HG02840 (cell line): ENCODE data around the gene CYTH4.

ENCODE experiments used
- ATAC-seq: cut with Tn5 transposase; IDR thresholded peaks from one replicate; pipeline ENCODE4 v1.9.1; 2021; ENCODE audit warnings: mild to moderate bottlenecking, moderate library complexity, moderate number of reproducible peaks; ENCODE audit not compliant: unreplicated experiment, low FRiP score

Gene CYTH4

DNA sequence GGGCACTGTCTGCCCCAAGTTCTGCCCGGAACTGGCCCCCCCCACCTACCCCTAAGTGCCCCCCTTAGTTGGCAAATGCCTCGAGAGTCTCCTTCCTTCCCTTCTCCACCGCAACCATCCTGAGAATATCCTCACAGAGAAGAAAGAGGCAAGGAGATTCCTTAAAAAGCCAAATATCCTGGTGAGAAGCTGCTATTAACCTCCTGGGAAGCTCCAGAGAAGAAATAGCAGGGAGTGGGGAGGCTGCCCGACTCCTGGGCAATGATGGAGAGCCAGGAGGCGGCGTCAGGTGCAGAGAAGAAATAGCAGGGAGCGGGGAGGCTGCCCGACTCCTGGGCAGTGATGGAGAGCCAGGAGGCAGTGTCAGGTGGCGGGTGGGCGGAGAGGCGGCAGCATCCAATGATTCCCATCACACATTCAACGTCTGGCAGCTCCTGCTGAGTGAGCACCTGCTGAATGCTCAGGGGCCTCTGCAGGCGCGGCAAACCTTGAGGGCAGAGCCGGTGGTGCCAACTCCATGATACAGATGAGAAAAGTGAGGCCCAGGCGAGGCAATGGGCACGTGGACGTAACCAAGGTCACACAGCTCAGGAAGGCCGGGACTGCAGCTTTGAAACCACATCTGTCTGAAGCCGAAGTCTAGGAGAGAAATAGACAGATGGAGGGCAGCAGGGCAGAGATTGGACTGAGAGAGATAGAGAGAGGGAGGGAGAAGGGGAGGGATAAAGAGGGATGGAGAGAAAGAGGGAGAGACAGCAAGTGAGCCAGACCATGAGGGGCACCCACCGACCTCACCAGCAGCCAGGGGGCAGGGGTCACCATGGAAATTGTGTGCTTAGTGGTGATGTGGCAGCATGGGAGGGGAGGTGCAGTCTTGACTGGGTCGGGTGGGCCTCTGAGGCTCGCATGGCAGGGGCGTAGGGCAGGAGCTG is 58.3 kb downstream of the CYTH4 start:
- no peak for ATAC-seq

GRCh38 chr22:37342065-37342464 is 59.8 kb downstream of the CYTH4 start:
- ATAC-seq = no peak

DNA sequence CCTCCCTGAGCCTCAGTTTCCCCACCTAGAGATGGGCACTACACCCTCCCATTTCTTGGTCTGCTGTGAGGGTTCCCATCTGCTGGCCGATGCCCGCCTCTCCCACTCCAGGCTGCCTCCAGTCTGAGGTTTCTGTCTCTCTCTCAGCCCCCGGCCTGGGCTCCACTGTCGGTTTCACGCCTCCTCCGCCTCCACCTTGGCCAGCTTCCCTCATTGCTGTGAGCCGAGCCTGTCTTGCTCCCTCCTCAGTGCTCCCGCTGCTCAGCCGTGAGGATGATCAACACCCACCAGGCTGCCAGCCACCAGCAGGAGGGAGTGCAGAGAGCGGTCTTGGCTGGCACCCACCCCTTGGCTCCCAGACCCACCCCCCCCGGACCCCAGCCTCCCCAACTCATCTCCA is 61.0 kb downstream of the CYTH4 start:
- ATAC-seq = no peak

GRCh38 chr22:37343863-37344734 is 61.8 kb downstream of the CYTH4 start:
- ATAC-seq = no peak

- no peak for ATAC-seq
Observed at GRCh38 chr22:37344735-37345449, 62.6 kb downstream of the CYTH4 start.

- no peak for ATAC-seq
Observed at GRCh38 chr22:37345863-37346504, 63.7 kb downstream of the CYTH4 start.

GRCh38 chr22:37346505-37346895 is 64.2 kb downstream of the CYTH4 start:
- ATAC-seq = no peak

- ATAC-seq = no peak
Observed at GRCh38 chr22:37349043-37349814, 66.9 kb downstream of the CYTH4 start.

- no peak for ATAC-seq
Observed at GRCh38 chr22:37351232-37351631, 68.9 kb downstream of the CYTH4 start.

- no peak for ATAC-seq
Observed at GRCh38 chr22:37352481-37352880, 70.2 kb downstream of the CYTH4 start.

- ATAC-seq = no peak
Observed at GRCh38 chr22:37353839-37354238, 71.5 kb downstream of the CYTH4 start.

GRCh38 chr22:37354261-37354660 is 72.0 kb downstream of the CYTH4 start:
- no peak for ATAC-seq

DNA sequence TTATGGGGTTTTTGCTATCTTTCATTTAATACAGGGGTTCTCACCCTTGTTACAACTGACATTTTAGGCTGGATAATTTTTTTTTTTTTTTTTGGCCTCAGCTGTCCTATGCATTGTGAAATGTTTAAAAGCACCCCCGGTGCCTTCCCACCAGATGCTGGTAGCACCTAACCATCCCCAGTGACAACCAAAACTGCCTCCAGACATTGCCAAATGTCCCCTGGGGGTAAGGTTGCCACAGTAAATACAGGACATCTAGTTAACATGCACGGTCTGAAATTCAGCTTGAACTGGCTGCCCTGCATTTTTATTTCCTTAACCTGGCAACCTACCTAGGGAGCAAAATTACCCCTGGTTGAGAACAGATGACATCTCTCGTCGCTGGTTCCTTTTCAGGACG is 72.4 kb downstream of the CYTH4 start:
- ATAC-seq = no peak

DNA sequence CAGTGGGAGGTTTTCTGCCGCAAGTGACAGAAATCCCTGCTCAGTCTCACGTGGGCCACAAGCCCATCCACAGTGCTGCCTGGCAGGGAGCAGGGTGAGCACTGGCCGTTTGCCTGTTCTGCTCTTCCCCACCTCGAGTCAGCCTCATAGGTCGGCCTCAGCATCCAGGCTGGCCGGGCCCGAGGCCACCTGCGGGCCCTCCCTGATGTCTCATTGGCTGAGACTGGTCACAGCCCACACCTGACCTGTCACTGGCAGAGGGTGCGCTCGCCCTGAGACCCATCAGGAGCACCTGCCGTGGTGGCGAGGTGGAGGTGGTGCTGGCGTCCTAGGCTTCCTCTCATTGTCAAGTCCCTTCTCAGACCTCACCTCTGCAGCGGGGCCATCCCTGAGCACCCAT is 72.9 kb downstream of the CYTH4 start:
- ATAC-seq = no peak

GRCh38 chr22:37356922-37357321 is 74.6 kb downstream of the CYTH4 start:
- no peak for ATAC-seq

DNA sequence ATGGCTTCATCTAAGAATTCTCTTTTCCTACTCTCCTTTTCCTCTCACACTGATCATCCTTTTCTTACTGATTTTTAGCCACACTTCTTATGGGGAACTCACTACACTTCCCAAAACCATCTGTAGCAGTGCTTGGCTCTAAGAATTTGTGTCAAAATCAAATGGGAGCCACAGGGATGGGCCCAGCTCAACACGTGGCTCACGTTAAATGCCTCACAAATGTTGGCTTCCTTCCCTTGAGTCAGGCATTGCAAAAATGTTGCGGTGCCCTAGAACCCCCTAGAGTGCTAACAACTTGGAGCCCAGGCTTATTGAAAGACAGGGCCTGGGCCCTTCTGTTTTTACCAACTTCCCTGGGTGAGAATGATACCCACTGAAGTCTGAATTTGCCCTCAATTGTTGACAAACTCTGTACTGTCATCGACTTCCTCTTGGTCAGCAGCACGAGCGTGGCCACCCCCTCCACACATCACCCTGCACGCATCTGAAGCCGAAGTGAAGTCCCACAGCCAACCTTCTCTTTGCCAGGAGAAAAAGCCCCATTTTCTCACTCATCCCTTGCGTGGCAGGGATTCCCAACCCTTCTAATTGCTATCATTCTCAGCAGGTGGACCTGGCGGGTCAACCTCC is 75.3 kb downstream of the CYTH4 start:
- ATAC-seq = no peak

- ATAC-seq = no peak
Observed at GRCh38 chr22:37358386-37358785, 76.1 kb downstream of the CYTH4 start.

- no peak for ATAC-seq
Observed at GRCh38 chr22:37358917-37359316, 76.6 kb downstream of the CYTH4 start.

- no peak for ATAC-seq
Observed at GRCh38 chr22:37362621-37363020, 80.3 kb downstream of the CYTH4 start.
